Vagina (tissue), 2 donors: Measurements from ENCODE around the gene SGMS2. TPM values are rescaled to one million over a fixed set of nuclear protein-coding genes. Genes with fewer than 3 reads are reported as not detected.

Source experiments
- DNase-seq, 2 donors: peaks; one replicate each; pipeline ENCODE4 v3.0.0-alpha.2; 2017; ENCODE audit errors: extremely low spot score in 2 of 2
- H3K27ac ChIP-seq: fragments of 200-600 bp; sonication (generic); one replicate; pipeline ENCODE4 v1.5.1; 2019
- H3K27me3 ChIP-seq: fragments of 200-600 bp; sonication (generic); one replicate; pipeline ENCODE4 v1.5.1; 2019
- H3K36me3 ChIP-seq, 2 donors: fragments of 200-600 bp; sonication (generic); one replicate each; pipeline ENCODE4 v1.5.1; 2017 to 2019
- H3K4me1 ChIP-seq: fragments of 200-600 bp; sonication (generic); one replicate; pipeline ENCODE4 v1.5.1; 2019
- H3K4me3 ChIP-seq, 2 donors: fragments of 200-600 bp; sonication (generic); 1 replicate in 1 of 2; 2 replicates in 1 of 2; pipeline ENCODE4 v1.5.1; 2016 to 2019
- H3K9me3 ChIP-seq: fragments of 200-600 bp; sonication (generic); one replicate; pipeline ENCODE4 v1.5.1; 2019
- CTCF ChIP-seq, 3 experiments: fragments of 450-650 bp in 2 of 3; fragments of 200-600 bp in 1 of 3; sonication (generic) in 1 of 3; IDR thresholded peaks; one replicate each; pipeline ENCODE4 v1.5.1; 2017 to 2019; ENCODE audit warnings: antibody characterized with exemption in 3 of 3, mild to moderate bottlenecking in 2 of 3, moderate library complexity in 2 of 3
- POLR2A ChIP-seq, 2 donors: fragments of 450-650 bp; IDR thresholded peaks; one replicate each; pipeline ENCODE4 v1.6.1; 2017; ENCODE audit warnings: antibody characterized with exemption in 2 of 2, mild to moderate bottlenecking in 2 of 2, moderate library complexity in 2 of 2
- POLR2AphosphoS5 ChIP-seq, 2 donors: sonication (generic); formaldehyde crosslinking; IDR thresholded peaks; one replicate each; pipeline ENCODE4 v1.9.0; 2017; ENCODE audit warnings: antibody characterized with exemption in 2 of 2, mild to moderate bottlenecking in 2 of 2, low read depth in 1 of 2; ENCODE audit not compliant: insufficient read depth in 1 of 2
- intact Hi-C: fragments of 100-400 bp; cut with DNase I; formaldehyde crosslinking; loops from one replicate; pipeline ENCODE4 v1.15.1; 2023
- total RNA-seq: library from RNA; depleted of rRNA; stranded (reverse); fragments of >200 nt; gene quantifications from one replicate; pipeline ENCODE4 v1.2.3, GENCODE V29; 2016

SGMS2 gene
- total RNA-seq, 1 donor from 2014 or later = 66.5 TPM

GRCh38 chr4:107854356-107855022 lies 29.8 kb downstream of the SGMS2 start:
- peak overlapping the region; percentile 31 for H3K27ac ChIP-seq

DNA sequence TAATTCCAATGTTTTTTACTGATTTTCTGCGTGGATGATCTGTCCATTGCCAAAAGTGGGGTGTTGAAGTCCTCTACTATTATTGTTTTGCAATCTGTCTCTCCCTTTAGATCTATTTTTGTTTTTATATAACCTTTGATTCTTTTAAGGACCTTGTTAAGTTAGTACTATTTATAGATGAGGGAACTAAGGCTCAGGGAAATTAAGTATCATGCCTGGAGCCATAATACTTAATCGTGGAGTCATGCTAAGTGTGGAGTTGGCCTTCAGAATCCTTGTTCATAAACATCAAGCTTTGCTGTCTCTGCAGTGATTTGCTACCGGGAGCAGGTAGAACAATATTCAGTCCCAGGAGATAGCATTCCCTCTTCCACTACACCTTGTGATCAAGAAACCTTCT lies 31.0 kb downstream of the SGMS2 start:
- Histone ChIP-seq H3K36me3 (peaks cover 0 to 8% of the 10 kb centered on the region in 2 donors), H3K9me3 (no peaks in the 10 kb centered on the region), H3K27ac (no peak overlapping the region), H3K4me1 (peaks cover 32% of the 10 kb centered on the region), H3K27me3 (no peaks in the 10 kb centered on the region), H3K4me3 (no peak overlapping the region)
- TF ChIP-seq POLR2AphosphoS5 (IDR thresholded peaks at IDR 0.05; ENCODE audit: insufficient read depth in 1 of 2, low read depth in 1 of 2) (no peak), CTCF (IDR thresholded peaks at IDR 0.05) (no peak), POLR2A (IDR thresholded peaks at IDR 0.05) (no peak)
- DNase-seq = no peak
- intact Hi-C loops = no loop called here

More at GRCh38 chr4:107854356-107855022, 29.8 kb downstream of the SGMS2 start:
- H3K4me3 ChIP-seq = peak overlapping the region in 1 of 2 donors; percentile 6
- peaks cover 32% of the 10 kb centered on the region for H3K4me1 ChIP-seq
- H3K9me3 ChIP-seq = no peaks in the 10 kb centered on the region
- no peak for TF ChIP-seq POLR2A (IDR thresholded peaks at IDR 0.05)
- no peak for TF ChIP-seq CTCF (IDR thresholded peaks at IDR 0.05)
- peak in 1 of 2 donors; percentile 56 for TF ChIP-seq POLR2AphosphoS5 (IDR thresholded peaks at IDR 0.05; ENCODE audit: insufficient read depth in 1 of 2, low read depth in 1 of 2)
- no peak for DNase-seq
- peaks cover 0 to 8% of the 10 kb centered on the region in 2 donors for H3K36me3 ChIP-seq
- H3K27me3 ChIP-seq = no peaks in the 10 kb centered on the region
- intact Hi-C loops = no loop called here

GRCh38 chr4:107856901-107857300 lies 32.2 kb downstream of the SGMS2 start:
- H3K4me1 ChIP-seq = peaks cover 32% of the 10 kb centered on the region
- H3K36me3 ChIP-seq = peaks cover 0 to 8% of the 10 kb centered on the region in 2 donors
- no peaks in the 10 kb centered on the region for H3K9me3 ChIP-seq
- DNase-seq = no peak
- H3K27me3 ChIP-seq = no peaks in the 10 kb centered on the region
- H3K27ac ChIP-seq = no peak overlapping the region
- TF ChIP-seq POLR2A (IDR thresholded peaks at IDR 0.05) (no peak), POLR2AphosphoS5 (IDR thresholded peaks at IDR 0.05; ENCODE audit: insufficient read depth in 1 of 2, low read depth in 1 of 2) (no peak)
- no peak overlapping the region for H3K4me3 ChIP-seq
- intact Hi-C loops = no loop called here

- no peaks in the 10 kb centered on the region for H3K9me3 ChIP-seq
- no peak overlapping the region for H3K27ac ChIP-seq
- no peak overlapping the region for H3K4me3 ChIP-seq
- intact Hi-C loops = no loop called here
- H3K27me3 ChIP-seq = no peaks in the 10 kb centered on the region
- peaks cover 0 to 8% of the 10 kb centered on the region in 2 donors for H3K36me3 ChIP-seq
- peaks cover 32% of the 10 kb centered on the region for H3K4me1 ChIP-seq
- no peak for DNase-seq
- TF ChIP-seq CTCF (IDR thresholded peaks at IDR 0.05) = no peak
- no peak for TF ChIP-seq POLR2A (IDR thresholded peaks at IDR 0.05)
- no peak for TF ChIP-seq POLR2AphosphoS5 (IDR thresholded peaks at IDR 0.05; ENCODE audit: insufficient read depth in 1 of 2, low read depth in 1 of 2)
These were observed 33.0 kb downstream of the SGMS2 start for GRCh38 chr4:107857741-107858140.

GRCh38 chr4:107858158-107858742 lies 33.5 kb downstream of the SGMS2 start:
- DNase-seq = no peak
- intact Hi-C loops = no loop called here
- Histone ChIP-seq H3K27ac (no peak overlapping the region), H3K9me3 (no peaks in the 10 kb centered on the region), H3K36me3 (peaks cover 0 to 8% of the 10 kb centered on the region in 2 donors), H3K27me3 (no peaks in the 10 kb centered on the region), H3K4me3 (no peak overlapping the region), H3K4me1 (peaks cover 27% of the 10 kb centered on the region)
- no peak for TF ChIP-seq POLR2AphosphoS5 (IDR thresholded peaks at IDR 0.05; ENCODE audit: insufficient read depth in 1 of 2, low read depth in 1 of 2)
- no peak for TF ChIP-seq CTCF (IDR thresholded peaks at IDR 0.05)
- no peak for TF ChIP-seq POLR2A (IDR thresholded peaks at IDR 0.05)
